Measurements from ENCODE around the gene PAPPA2. TPM values are rescaled to one million over a fixed set of nuclear protein-coding genes. Genes with fewer than 3 reads are reported as not detected.

The PAPPA2 gene
- total RNA-seq, 1 experiment from 2014 or later, result 0.81 TPM

GRCh38 chr1:176783309-176783708 is 320.3 kb downstream of the PAPPA2 start:
- H4K5ac ChIP-seq (ENCODE audit: insufficient read length, low read depth, low read length), result no peak overlapping the region

More at GRCh38 chr1:176783309-176783708, 320.3 kb downstream of the PAPPA2 start:
- H3T11ph ChIP-seq (ENCODE audit: low read length), result no peak overlapping the region
- WGBS (ENCODE audit: extremely low coverage, insufficient read length, low lambda C conversion rate), result no CpG with 5 or more reads among the region's 5 CpGs
- no peaks in the 10 kb centered on the region for H3K79me2 ChIP-seq (ENCODE audit: insufficient read depth, low read length)
- H2AK5ac ChIP-seq (ENCODE audit: insufficient read length, low read length), result no peak overlapping the region
- no peak overlapping the region for H4K91ac ChIP-seq (ENCODE audit: insufficient read length, low read depth, low read length)
- Mint-ChIP-seq H3K27ac (no peak overlapping the region), H3K4me1 (peaks cover 5 to 9% of the 10 kb centered on the region in 2 experiments), H3K9me3 (no peaks in the 10 kb centered on the region), H3K4me3 (no peak overlapping the region), H3K36me3 (ENCODE audit: insufficient read depth in 1 of 3, low read depth in 3 of 3) (no peaks in the 10 kb centered on the region), H3K27me3 (ENCODE audit: low read depth) (no peaks in the 10 kb centered on the region)
- H3K27me3 ChIP-seq (ENCODE audit: insufficient read depth, low read length), result no peaks in the 10 kb centered on the region
- no peak for DNase-seq
- H2BK15ac ChIP-seq (ENCODE audit: low read depth, low read length), result no peak overlapping the region
- no peak overlapping the region for H2BK20ac ChIP-seq (ENCODE audit: low read depth, low read length, poor library complexity, severe bottlenecking)
- H2BK120ac ChIP-seq (ENCODE audit: low read depth, low read length, poor library complexity, severe bottlenecking), result no peak overlapping the region
- H2BK5ac ChIP-seq (ENCODE audit: insufficient read length, low read length), result no peak overlapping the region
- H4K20me1 ChIP-seq (ENCODE audit: control insufficient read depth, insufficient read depth, insufficient read length), result no peaks in the 10 kb centered on the region
- TF ChIP-seq, protein P1, sequence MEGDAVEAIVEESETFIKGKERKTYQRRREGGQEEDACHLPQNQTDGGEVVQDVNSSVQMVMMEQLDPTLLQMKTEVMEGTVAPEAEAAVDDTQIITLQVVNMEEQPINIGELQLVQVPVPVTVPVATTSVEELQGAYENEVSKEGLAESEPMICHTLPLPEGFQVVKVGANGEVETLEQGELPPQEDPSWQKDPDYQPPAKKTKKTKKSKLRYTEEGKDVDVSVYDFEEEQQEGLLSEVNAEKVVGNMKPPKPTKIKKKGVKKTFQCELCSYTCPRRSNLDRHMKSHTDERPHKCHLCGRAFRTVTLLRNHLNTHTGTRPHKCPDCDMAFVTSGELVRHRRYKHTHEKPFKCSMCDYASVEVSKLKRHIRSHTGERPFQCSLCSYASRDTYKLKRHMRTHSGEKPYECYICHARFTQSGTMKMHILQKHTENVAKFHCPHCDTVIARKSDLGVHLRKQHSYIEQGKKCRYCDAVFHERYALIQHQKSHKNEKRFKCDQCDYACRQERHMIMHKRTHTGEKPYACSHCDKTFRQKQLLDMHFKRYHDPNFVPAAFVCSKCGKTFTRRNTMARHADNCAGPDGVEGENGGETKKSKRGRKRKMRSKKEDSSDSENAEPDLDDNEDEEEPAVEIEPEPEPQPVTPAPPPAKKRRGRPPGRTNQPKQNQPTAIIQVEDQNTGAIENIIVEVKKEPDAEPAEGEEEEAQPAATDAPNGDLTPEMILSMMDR (conservative IDR thresholded peaks at IDR 0.05), result no peak
- no peak overlapping the region for H3K4ac ChIP-seq (ENCODE audit: low read depth, low read length)
- H2BK12ac ChIP-seq (ENCODE audit: insufficient read length, low read depth, low read length), result no peak overlapping the region
- H3K27ac ChIP-seq (ENCODE audit: insufficient read length, low read depth, low read length), result no peak overlapping the region
- no peaks in the 10 kb centered on the region; the same call in 1 of the 2 replicates for H3K4me1 ChIP-seq (ENCODE audit: insufficient read depth, low read length)
- no peaks in the 10 kb centered on the region for H3K79me1 ChIP-seq (ENCODE audit: insufficient read depth, low read depth, low read length, poor library complexity, severe bottlenecking)
- no peak overlapping the region for H3K9ac ChIP-seq (ENCODE audit: extremely low read depth, insufficient read length, low read length)
- H3K56ac ChIP-seq (ENCODE audit: insufficient read length, low read depth, low read length), result no peak overlapping the region
- no peak overlapping the region for H3K14ac ChIP-seq (ENCODE audit: insufficient read depth, low read length)
- H2AFZ ChIP-seq (ENCODE audit: low read length), result no peak overlapping the region
- H3K23me2 ChIP-seq (ENCODE audit: insufficient read length, low read depth, low read length, poor library complexity, severe bottlenecking), result no peaks in the 10 kb centered on the region
- no peak overlapping the region for H3K4me2 ChIP-seq (ENCODE audit: insufficient read depth, insufficient read length, low read length)
- H3K18ac ChIP-seq (ENCODE audit: insufficient read length, low read depth, low read length), result no peak overlapping the region
- H4K8ac ChIP-seq (replicated peaks; ENCODE audit: insufficient read length, low read depth, low read length), result no peak overlapping the region
- H3K23ac ChIP-seq (ENCODE audit: insufficient read length, low read depth, low read length), result no peak overlapping the region
- no peaks in the 10 kb centered on the region for H3K9me3 ChIP-seq (ENCODE audit: control insufficient read depth, low read depth, low read length)
